HFFc6 (cell line): ENCODE results near the gene NUP93. TPM values are rescaled to one million over a fixed set of nuclear protein-coding genes. Genes with fewer than 3 reads are reported as not detected.

ENCODE experiments used
- DNase-seq: peaks from one replicate; pipeline ENCODE4 v3.0.0-alpha.2; 2018
- H3K27ac Mint-ChIP-seq: 2 replicates; pipeline ENCODE4 v1.8.0; 2020; ENCODE audit warnings: mild to moderate bottlenecking, mixed read lengths
- H3K27me3 Mint-ChIP-seq: 2 replicates; pipeline ENCODE4 v1.8.0; 2021; ENCODE audit warnings: mild to moderate bottlenecking, moderate library complexity, mixed read lengths; ENCODE audit not compliant: insufficient read depth
- H3K36me3 Mint-ChIP-seq: 2 replicates; pipeline ENCODE4 v1.8.0; 2021; ENCODE audit warnings: low read depth, mixed read lengths
- H3K4me1 Mint-ChIP-seq: 2 replicates; pipeline ENCODE4 v1.8.0; 2020; ENCODE audit warnings: low read depth, mixed read lengths
- H3K4me3 Mint-ChIP-seq: 2 replicates; pipeline ENCODE4 v1.8.0; 2020; ENCODE audit warnings: mild to moderate bottlenecking, moderate library complexity, mixed read lengths
- H3K9me3 Mint-ChIP-seq: 2 replicates; pipeline ENCODE4 v1.8.0; 2020; ENCODE audit warnings: mild to moderate bottlenecking, mixed read lengths
- CTCF ChIP-seq: fragments of 200-600 bp; sonication (generic); IDR thresholded peaks from 2 replicates; pipeline ENCODE4 v1.5.0; 2021; ENCODE audit warnings: antibody characterized with exemption, mild to moderate bottlenecking
- total RNA-seq, 6 experiments: library from RNA; stranded (reverse); fragmentation: NEBNext Ultra II Directional; extraction: Animal tissue kit (Norgen Biotek cat#: 25700); gene quantifications; 2 replicates in 1 of 6; 3 replicates in 5 of 6; pipeline ENCODE4 v1.2.3, GENCODE V29; 2021

Gene NUP93
- total RNA-seq, 6 experiments from 2014 or later: 58.6 to 84.0 (median 78.8) TPM

- Mint-ChIP-seq H3K9me3 (no peaks in the 10 kb centered on the region), H3K36me3 (0 out of 2 replicates have a peak, but pooled peaks cover 5% of the 10 kb centered on the region), H3K4me1 (peaks cover 39% of the 10 kb centered on the region), H3K27me3 (peaks cover 5% of the 10 kb centered on the region; the same call in 1 of the 2 replicates), H3K4me3 (no peak overlapping the region), H3K27ac (no peak overlapping the region)
- TF ChIP-seq CTCF: no peak
- DNase-seq: no peak
Measured at GRCh38 chr16:56773532-56773931, 43.6 kb downstream of the NUP93 start.

GRCh38 chr16:56774016-56774680 is 44.2 kb downstream of the NUP93 start:
- Mint-ChIP-seq H3K27ac (no peak overlapping the region), H3K4me1 (peaks cover 39% of the 10 kb centered on the region), H3K36me3 (0 out of 2 replicates have a peak, but pooled peaks cover 5% of the 10 kb centered on the region), H3K27me3 (peaks cover 5% of the 10 kb centered on the region; the same call in 1 of the 2 replicates), H3K4me3 (no peak overlapping the region), H3K9me3 (no peaks in the 10 kb centered on the region)
- DNase-seq: no peak
- TF ChIP-seq CTCF: no peak

- no peak overlapping the region for H3K4me3 Mint-ChIP-seq
- no peak for TF ChIP-seq CTCF
- H3K9me3 Mint-ChIP-seq: no peaks in the 10 kb centered on the region
- H3K36me3 Mint-ChIP-seq: no peaks in the 10 kb centered on the region
- peaks cover 43% of the 10 kb centered on the region for H3K4me1 Mint-ChIP-seq
- H3K27ac Mint-ChIP-seq: no peak overlapping the region
- no peak for DNase-seq
- peaks cover 5% of the 10 kb centered on the region; the same call in 1 of the 2 replicates for H3K27me3 Mint-ChIP-seq
Measured at GRCh38 chr16:56775162-56775561, 45.2 kb downstream of the NUP93 start.

- Mint-ChIP-seq H3K27ac (no peak overlapping the region), H3K9me3 (no peaks in the 10 kb centered on the region), H3K27me3 (peaks cover 5% of the 10 kb centered on the region; the same call in 1 of the 2 replicates), H3K36me3 (no peaks in the 10 kb centered on the region), H3K4me1 (peaks cover 43% of the 10 kb centered on the region), H3K4me3 (no peak overlapping the region)
- no peak for DNase-seq
- no peak for TF ChIP-seq CTCF
Measured at GRCh38 chr16:56776562-56776961, 46.6 kb downstream of the NUP93 start.

GRCh38 chr16:56777001-56777400 is 47.1 kb downstream of the NUP93 start:
- no peak for DNase-seq
- H3K4me3 Mint-ChIP-seq: no peak overlapping the region
- TF ChIP-seq CTCF: no peak
- H3K36me3 Mint-ChIP-seq: no peaks in the 10 kb centered on the region
- peaks cover 42% of the 10 kb centered on the region for H3K4me1 Mint-ChIP-seq
- H3K27ac Mint-ChIP-seq: no peak overlapping the region; the same call in 1 of the 2 replicates
- no peaks in the 10 kb centered on the region for H3K9me3 Mint-ChIP-seq
- peaks cover 5% of the 10 kb centered on the region; the same call in 1 of the 2 replicates for H3K27me3 Mint-ChIP-seq
